Stimulated activated CD8-positive, alpha-beta memory T cell treated with anti-CD3 and anti-CD28 coated beads, Interleukin-15, amount 100 ng/mL, for 24 hours (primary cell): ENCODE data around the gene CABYR.
A peak's percentile ranks its signal among the peaks of the same experiment; 100 is the strongest.
"Not testable (repeated sequence)": the region's sequence is repeated elsewhere in the genome, so short reads cannot be mapped to it uniquely, and the experiment has no call there.

Source experiments
- DNase-seq: peaks from one replicate; pipeline ENCODE4 v3.0.0-alpha.2; 2020; ENCODE audit warnings: low read depth

Gene CABYR

DNA sequence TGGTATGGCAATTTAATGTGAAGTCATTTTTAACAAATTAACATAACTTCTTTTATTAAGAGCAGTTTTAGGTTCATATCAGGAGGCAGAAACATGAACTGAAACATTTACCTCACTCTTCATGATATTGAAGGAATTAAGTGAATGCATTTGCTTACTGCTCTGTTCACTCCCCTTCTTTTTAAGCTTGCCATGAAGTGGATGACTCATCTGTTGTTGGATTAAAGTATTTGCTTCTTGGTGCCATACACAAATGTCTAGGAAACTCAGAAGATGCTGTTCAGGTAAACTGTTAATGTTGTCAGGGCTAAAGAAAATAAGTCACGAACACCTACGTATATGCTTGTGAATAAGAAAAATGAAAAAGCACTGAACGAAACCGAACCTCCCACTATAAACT, 10.2 kb upstream of the CABYR start:
- no peak for DNase-seq

DNA sequence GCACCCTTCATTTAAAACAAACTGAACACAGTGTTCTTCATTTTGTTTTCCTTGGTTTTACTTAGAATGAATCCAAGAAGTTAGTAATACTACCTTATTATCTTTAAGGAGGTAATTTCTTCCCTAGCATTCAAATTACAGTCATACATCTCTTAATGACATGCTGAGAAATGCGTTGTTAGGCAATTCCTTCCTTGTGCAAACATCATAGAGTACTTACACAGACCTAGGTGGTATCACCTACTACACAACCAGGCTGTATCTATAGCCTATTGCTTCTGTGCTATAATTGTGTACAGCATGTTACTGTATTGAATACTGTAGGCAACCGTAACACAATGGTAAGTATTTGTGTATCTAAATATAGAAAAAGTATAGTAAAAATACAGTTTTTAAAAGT, 8.4 kb upstream of the CABYR start:
- no peak for DNase-seq

DNA sequence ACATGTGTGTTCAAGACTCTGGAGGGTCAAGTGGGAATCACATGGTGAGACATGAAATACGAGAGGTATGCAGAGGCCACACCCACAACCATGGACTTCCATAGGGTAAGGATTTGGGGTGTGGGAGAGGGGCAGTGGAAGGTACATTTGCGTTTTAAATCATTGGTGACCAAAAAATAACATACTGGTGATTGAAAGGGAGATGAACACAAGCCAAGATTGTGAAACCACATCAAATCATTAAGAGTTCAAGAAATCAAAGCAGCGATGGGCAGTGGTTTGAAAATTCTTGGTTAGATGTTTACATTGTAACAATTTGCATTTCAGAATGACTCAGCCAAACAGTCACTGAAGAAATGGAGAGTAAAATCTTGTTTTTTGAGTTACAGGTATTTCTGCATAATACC, 1.9 kb upstream of the CABYR start:
- no peak for DNase-seq

DNA sequence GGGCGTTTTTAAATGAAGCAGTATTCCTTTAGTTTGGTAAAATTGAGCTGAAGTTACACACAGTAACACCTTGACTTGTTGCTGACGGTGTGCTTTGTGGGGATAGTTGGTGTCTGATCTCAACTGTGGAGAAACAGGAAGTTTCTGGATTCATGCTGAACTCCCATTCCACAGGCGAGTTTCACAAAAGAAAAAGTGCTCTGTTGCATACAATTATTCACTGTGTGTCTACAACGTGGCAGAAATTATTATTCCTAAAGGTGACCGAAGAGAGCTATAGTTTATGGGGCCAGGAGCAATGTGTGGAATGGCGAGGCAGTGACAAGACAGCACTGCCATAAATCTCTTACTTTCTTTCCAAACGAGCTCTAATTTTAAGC, 463 bp upstream of the CABYR start:
- DNase-seq, result no peak

DNA sequence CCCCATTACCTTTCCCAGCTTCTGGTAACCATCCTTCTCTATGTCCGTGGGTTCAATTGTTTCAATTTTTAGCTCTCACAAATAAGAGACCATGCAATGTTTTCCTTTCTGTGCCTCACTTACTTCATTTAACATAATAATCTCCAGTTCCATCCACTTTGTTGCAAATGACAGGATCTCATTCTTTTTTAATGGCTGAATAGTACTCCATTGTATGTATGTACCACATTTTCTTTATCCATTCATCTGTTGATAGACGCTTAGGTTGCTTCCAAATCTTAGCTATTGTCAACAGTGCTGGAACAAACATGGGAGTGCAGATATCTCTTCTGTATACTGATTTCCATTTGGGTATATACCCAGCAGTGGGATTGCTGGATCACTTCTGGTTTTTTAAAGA, 1.8 kb downstream of the CABYR start:
- DNase-seq, result no peak

DNA sequence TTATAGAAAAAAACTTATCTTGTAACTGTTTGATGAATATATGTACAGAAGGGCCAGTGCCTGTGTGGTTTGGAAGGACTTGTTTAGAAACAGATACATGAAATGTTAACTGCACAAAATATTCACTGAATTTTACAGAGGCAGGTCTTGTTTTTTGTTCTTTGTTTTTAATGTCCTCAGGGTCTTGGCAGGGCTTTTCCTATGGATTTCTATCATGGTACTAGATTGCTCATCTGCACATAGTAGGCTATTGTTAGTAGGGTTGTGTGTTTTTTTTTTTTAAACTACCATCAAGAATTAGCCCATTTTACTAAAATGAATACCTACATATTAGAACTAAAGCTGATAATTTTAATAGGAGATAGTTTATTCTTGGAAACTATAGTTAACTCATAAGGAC, 3.5 kb downstream of the CABYR start:
- DNase-seq, result no peak

DNA sequence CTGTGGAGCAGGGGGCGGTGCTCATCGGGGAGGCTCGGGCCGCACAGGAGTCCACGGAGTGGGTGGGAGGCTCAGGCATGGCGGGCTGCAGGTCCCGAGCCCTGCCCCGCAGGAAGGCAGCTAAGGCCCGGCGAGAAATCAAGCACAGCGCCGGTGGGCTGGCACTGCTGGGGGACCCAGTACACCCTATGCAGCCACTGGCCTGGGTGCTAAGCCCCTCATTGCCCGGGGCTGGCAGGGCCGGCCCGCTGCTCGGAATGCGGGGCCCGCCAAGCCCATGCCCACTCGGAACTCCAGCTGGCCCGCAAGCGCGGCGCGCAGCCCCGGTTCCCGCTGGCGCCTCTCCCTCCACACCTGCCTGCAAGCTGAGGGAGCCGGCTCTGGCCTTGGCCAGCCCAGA, 10.7 kb downstream of the CABYR start:
- not testable (repeated sequence) for DNase-seq

DNA sequence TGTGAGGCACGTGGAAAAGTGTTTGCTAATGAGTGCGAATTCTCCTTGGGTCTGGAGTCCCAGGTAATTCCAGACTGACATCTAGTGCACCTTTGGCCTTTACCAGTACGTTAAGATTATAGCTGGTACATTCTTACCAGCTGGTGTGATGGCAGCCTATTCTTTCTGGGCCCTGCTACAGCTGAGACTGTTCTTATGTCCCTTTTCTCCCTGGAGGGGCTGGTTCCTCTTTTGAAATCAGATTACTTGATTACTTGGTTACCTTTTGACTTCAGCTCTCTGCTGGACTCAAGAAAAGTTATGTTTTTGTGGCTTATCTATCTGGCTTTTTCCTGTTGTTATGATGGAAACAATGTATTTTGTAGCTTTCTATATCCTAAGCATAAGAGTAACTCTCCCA, 14.5 kb downstream of the CABYR start:
- no peak for DNase-seq

DNA sequence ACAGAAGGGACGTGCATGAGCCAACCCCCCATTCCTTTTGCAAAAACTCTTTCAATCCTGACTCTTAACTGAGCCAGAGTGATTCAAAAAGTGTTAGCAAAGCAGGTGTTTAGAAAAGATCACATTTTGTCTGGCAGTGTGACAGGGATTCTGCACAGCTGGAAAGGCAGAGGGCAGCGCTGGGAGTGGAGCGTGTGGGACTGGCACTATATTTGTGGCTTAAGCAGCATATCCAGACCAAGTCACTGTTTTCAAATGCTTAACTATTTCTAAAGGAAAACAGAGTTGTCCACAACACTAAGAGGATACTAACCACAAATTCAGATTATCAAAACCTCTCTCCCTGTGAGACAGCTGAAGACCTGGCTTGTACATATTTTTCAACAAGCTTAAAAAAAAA, 19.0 kb downstream of the CABYR start:
- no peak for DNase-seq

DNA sequence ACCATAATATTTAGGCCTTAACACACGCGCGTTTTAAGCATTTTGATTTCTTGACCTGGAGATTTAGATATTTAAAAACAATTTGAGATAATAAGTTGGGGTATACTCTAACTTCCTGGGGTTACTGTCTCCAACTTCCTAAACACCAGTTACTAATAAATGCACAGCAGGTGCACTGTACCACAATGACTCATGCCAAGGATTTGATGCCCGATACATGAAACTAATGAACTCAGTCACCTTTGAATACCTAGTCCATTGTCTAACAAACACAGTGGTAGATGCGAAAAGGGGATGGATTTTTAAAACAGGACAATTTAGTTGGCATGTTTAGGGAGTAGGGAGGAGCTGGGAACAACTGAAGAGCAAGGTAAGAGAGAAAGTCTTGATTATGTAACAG, 21.2 kb downstream of the CABYR start:
- no peak for DNase-seq

DNA sequence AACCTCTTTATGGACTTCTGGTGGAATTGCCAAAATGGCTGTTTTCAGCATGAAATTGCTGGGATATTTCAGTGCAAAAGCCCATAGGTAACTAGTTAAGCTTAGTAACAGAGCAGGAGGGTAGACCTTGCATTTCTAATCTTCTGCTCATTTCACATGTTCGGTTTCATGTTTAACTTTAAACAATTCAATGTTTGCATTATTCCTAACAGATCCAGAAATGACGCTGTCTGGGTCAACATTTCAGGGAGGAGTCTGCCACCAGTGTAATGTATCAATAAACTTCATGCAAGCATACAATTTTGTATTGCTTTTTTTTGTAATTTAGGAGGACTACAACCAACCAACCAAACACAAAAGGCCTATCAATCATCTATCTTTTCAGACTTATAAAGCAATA, 22.4 kb downstream of the CABYR start:
- DNase-seq, result no peak

DNA sequence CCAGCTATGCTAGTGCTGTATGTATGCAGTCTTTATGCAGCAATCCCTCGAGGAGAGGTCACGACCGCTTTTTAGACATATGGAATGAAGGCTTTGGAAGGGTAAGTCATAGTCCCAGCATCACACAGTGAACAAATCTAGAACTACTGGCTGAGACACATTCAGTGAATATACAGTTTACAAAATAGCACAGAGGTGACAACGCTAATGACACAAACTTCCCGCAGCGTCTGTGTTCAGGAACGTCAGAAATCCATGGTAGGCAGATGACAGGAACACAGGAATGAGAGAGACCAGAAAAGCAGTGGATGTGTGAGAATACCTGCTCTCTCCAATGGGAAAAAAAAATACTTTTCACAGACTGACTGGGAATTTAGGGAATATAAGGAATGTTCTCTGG, 29.6 kb downstream of the CABYR start:
- no peak for DNase-seq

DNA sequence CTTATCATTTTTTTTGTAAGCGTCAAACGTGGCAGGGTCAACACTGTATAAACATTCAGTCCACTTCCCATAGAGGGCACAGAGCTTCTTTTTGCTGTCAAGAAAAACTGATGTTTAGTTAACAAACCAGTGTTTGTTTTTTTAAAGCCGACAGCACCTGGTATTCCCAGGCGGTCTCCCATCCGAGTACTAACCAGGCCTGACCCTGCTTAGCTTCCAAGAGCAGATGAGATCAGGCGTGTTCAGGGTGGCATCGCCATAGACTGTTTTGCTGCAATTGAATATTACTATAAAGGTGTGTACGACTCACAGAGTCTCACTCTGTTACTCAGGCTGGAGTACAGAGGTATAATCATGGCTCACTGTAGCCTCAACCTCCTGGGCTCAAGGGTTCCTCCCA, 31.5 kb downstream of the CABYR start:
- DNase-seq, result no peak

DNA sequence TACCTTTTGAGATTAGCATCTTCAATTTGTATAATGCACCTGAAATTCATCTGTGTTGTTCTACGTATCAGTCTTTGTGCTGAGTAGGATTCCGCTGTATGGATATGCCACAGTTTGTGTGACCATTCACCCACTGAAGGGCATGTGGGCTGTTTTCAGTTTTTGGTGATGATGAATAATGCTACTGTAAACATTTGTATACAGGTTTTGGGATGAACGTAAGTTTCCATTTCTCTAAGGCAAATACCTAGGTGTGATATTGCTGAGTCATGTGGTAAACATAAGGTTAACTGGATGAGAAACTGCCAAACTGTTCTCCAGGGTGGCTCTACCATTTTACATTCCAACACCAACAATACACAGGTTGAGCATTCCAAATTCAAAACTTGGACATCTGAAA, 35.1 kb downstream of the CABYR start:
- DNase-seq, result no peak

DNA sequence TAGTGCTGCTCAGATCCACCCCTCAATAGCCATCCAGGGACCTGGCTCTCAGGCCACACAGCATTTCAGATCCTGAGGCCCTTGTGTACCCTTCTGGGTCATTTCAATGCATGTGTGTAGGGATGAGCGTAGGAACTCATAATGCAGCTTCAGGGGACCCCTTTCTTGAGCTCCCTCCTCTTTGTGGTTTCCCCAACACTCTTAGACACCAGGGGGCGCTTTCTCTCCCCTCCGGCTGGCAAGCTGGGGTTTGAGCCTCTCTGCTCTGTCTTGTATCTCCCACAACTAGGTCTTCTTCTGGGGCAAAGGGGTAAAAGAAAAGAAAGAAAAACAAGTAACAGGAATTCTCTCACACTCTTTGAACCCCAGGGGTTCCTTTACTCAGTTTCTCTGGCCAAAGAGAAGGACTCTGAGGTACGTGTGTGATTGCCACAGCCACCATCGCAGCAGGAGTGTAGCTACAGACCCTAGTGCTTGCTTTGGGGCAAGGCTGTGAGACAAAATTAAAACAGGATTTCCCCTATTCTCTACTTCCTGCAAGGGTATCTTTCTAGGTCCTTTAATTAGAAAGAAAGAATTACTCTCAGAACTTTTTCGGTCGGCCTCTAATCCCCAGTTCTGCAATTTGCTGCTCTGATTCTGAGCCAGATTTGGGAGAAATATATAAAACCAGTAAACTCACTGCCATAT, 38.0 kb downstream of the CABYR start:
- peak; percentile 9 for DNase-seq

DNA sequence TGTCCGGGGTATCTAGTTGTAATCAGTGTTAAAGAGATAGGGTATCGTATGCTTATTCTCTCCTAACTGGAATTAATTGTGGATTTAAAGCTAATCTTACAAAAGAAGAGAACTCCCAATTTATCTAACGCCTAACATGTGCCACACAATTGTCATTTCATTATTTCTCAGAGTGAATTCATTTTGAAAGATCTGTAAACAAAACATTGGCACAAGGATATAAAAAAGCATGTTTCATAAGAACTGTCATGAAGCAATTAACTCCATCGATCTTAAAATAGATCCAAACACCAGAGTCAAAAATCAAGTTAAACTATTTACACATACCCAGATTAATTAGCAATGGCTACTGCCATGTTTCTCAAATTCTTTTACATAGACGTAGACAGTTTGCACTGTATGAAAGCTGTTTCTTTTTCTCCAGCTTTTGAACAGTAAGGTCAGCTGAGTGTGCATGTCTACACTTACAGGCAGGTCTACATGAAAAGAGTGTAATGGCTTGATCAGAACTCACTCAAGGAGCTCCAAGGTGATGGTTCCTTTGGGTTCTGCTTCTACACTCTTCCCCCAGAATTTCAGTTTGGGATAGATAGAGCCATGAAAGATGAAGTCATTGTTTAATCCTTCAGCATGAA, 38.8 kb downstream of the CABYR start:
- no peak for DNase-seq

DNA sequence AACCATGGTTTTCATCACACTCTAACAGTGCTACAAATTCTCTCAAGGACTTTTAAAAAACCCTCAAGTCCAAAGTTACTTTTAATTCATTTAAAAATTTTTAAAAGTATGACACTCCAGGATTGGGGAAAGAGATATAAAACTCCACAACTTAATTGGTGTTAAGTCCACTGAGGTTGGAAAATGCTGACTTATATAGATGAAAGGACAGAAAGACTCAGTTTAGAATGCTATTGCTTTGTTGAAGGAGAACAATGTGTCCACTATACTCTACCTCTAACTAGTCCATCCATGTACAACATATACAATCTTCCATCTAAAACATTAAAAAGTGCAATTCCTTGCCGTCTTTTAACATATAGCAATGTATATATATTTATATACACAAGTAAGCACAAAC, 41.2 kb downstream of the CABYR start:
- no peak for DNase-seq

DNA sequence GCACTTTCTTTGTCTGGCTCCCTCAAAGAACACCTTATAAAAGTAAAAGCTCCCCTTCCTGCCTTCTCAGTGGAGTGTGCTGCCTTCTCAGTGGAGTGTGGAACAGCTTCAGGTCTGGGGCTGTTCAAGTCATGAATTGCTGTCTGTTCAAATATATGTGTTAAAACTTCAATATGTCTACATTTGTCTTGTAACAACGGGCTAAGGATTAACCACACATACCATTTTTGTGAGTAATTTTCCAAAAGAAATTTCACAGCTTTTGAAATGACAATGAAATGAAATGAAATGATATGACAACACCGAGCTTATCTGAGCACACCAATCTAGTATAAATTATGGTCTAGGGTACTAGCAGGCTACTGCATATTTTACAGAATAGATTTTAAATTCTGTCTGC, 42.9 kb downstream of the CABYR start:
- no peak for DNase-seq

DNA sequence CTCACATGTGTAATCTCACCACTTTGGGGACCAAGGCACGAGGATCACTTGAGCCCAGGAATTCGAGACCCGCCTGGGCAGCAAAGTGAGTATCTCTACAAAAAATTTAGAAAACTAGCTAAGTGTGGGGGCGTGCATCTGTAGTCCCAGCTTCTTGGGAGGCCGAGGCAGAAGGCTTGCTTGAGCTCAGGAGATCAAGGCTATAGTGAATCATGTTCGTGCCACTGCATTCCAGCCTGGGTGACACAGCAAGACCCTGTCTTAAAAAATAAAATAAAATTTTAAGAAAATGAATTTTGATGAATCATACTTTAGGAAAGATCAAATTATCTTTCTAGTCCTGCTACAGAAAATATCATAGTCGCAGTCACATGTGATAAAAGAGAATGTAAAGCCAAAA, 46.9 kb downstream of the CABYR start:
- DNase-seq, result no peak

DNA sequence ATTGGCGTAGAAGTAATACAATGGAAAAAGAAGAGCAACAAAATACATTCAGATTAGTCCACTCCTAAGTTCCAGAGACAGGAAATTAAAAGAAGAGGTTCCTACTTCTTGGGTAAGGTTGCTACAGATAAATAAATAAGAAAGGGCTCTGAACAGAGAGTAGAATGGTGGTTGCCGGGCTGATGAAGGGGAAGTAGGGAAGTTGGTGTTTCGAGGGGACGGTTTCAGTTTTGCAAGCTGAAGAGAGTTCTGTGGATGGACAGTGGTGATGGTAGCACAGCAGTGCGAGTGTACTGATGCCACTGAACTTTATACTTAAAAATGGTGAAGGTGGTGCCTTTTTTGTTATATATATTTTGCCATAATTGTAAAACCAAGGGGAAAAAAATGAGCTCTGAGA, 48.2 kb downstream of the CABYR start:
- no peak for DNase-seq

DNA sequence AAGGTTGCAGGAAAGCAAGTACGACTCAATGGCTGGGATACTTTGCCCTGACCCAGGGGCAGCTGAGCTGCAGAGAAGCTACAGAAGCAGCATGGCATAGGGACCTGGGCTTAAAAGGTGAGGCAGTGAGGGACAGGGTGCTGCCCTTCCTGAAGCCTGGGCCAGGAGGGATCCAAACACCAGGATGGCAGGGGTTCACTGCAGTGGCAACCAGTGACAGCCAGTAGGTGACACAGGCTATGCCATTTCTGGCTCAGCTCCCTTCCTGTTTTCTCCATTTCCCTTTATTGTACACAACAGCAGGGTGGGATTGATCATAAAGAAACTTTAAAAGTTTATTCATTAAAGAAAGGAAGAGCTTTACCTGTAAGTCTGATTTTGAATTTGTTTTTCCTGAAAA, 48.8 kb downstream of the CABYR start:
- no peak for DNase-seq

DNA sequence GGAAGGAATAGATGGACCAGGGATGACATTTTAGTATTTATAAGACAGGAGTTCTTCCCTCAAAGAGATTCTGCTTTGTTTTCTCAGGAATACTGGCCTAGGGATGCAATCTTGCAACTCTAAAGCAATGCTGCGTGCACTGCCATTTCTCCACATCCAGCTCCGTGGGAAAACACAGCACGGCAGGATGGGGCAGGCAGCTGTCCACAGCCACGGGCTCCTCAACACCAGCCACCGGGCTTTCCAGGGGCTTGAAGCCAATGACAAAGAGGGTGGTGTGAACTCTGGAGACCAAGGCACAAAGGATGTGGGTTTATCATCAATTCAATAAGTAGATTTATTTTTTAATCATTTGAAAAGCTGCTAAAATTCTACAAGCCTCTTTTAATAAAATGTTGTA, 49.3 kb downstream of the CABYR start:
- no peak for DNase-seq

DNA sequence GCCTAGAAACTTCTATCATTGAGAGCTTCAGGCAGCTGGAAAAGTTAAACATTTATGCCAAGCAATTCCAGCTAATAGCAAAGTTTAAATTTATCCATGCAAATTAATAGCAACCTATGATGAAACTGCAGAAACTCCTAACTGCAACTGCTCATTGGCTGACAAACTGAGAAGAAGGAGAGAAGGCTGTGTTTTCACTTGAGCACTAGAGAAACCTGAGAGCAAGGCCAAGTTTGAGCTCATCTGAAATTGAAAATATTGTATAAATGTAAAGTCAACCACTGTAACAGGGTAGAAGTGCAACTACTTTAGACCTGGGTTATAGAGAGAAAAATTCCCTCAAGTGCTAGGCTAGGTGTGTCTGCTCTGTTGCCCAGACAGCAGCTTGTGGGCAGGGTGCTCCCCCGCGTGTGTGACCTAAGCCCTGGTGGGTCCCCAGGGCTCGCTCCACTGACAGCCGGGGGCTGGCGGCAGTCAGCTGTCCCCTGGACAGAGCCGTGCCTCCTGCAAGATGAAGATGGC, 50.2 kb downstream of the CABYR start:
- no peak for DNase-seq

DNA sequence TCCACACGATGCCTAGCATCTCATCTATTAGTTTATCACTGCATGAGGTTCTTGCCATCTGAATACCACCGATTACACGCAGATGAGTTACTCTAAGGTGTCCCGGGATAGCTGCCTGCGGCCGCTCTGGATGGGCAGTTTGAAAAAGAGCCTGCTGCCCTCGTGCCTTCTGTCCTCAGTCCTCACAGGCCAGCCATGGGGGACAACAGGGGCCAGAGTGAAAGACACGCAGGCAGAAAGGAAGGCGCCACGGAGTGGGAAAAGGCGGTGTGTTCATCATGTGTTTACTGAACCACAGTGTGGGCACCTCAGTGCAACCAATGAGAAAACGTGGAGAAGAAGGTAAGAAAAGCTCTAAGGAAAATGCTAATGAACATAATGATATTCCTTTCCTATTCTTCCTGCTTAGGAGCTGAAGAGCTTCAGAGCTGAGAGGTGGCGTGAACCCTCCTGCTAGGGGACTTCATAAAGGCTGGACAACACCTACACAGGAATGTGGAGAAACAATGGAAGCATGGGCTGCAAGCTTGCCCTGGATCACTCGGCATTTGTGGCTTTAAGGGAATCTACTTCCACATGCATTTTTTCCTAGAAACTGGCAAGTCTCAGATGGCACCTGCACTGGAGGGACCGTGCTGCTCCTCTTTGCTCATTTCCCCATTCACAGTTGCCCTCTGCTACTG, 50.9 kb downstream of the CABYR start:
- no peak for DNase-seq
